ENCODE measurements around the gene TLE7.

DNA sequence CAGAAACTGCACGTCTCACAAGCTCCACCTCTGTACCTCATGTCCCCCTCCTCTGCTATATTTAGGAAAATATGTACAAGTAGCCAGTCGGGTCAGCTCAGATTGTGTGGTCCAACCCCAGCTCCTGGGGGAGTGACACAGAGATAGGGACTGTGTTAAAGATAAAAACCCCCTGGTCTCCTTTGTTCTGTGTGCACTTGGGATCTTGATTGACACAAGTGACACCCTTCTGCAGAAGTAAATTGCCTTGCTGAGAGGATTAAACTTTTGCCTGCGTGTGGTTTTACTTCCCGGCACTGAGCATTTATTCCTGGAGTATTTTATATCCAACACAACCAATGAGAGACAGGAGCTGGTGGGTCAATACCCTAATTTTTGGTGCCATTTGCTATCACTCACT lies 37.5 kb downstream of the TLE7 start:
- no peak for TF ChIP-seq CTCF (IDR thresholded peaks at IDR 0.05; ENCODE audit: low read length)
- no peak for TF ChIP-seq EZH2 (optimal IDR thresholded peaks at IDR 0.05; ENCODE audit: low read depth, low read length)

All from MM.1S (cell line).